ENCODE data around the gene OTUB2.

OTUB2 gene

DNA sequence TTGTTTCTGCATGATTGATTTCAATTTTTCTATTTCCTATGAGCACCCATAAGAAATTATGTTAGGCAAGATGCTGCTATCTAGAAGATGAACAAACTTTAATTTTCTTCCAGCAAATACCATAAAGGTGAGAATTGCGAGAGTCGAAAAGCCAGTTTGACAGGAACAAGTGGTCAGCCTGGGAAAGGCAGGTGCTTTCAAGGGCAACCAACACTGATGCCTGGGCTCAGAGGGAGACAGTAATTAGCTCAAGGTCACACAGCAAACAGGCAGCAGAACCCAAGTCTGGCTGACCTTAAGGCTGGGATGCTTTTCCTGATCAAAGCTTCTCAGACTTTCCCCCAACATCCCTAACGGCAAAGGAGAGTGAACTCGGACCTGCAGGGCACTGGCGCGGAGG, 6.8 kb upstream of the OTUB2 start:
- H3K9ac ChIP-seq (ENCODE audit: low read depth in 1 of 2, low read length in 2 of 2), result no peak overlapping the region
- no peaks in the 10 kb centered on the region for H3K4me1 ChIP-seq (ENCODE audit: control insufficient read depth in 2 of 2, insufficient read depth in 2 of 2, low read length in 2 of 2)
- no peaks in the 10 kb centered on the region for H3K36me3 ChIP-seq (ENCODE audit: control insufficient read depth in 2 of 2, insufficient read depth in 2 of 2, low read length in 2 of 2)
- H3K27me3 ChIP-seq (ENCODE audit: control insufficient read depth in 2 of 2, insufficient read depth in 2 of 2, low read length in 2 of 2), result no peaks in the 10 kb centered on the region
- H3K9me3 ChIP-seq (ENCODE audit: control insufficient read depth in 2 of 2, low read length in 2 of 2), result no peaks in the 10 kb centered on the region
- H3K27ac ChIP-seq (ENCODE audit: low read depth in 2 of 2, low read length in 2 of 2), result no peak overlapping the region
- H3K4me3 ChIP-seq (ENCODE audit: low read length in 2 of 2), result no peak overlapping the region

DNA sequence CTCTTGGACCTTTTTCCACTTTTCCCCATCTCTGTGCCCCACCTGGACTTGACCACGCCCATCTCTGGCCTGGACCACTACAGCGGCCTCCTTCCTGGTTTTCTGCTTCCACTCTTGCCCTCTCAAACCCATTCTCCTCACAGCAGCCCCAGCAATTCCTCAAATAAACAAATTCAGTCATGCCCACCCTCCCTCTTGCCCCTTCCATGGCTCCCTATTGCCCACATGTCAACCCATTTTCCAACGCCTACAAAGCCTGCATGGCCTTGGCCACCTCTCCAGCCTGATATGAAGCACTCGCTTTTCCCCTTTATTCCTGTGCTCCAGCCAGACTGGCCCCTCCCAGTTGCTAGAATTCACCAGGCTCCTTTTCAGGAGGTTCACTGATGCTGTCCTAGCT, 5.9 kb upstream of the OTUB2 start:
- Histone ChIP-seq H3K27me3 (ENCODE audit: control insufficient read depth in 2 of 2, insufficient read depth in 2 of 2, low read length in 2 of 2) (no peaks in the 10 kb centered on the region), H3K9me3 (ENCODE audit: control insufficient read depth in 2 of 2, low read length in 2 of 2) (no peaks in the 10 kb centered on the region), H3K27ac (ENCODE audit: low read depth in 2 of 2, low read length in 2 of 2) (no peak overlapping the region), H3K9ac (ENCODE audit: low read depth in 1 of 2, low read length in 2 of 2) (no peak overlapping the region), H3K4me1 (ENCODE audit: control insufficient read depth in 2 of 2, insufficient read depth in 2 of 2, low read length in 2 of 2) (no peaks in the 10 kb centered on the region), H3K4me3 (ENCODE audit: low read length in 2 of 2) (no peak overlapping the region), H3K36me3 (ENCODE audit: control insufficient read depth in 2 of 2, insufficient read depth in 2 of 2, low read length in 2 of 2) (no peaks in the 10 kb centered on the region)

DNA sequence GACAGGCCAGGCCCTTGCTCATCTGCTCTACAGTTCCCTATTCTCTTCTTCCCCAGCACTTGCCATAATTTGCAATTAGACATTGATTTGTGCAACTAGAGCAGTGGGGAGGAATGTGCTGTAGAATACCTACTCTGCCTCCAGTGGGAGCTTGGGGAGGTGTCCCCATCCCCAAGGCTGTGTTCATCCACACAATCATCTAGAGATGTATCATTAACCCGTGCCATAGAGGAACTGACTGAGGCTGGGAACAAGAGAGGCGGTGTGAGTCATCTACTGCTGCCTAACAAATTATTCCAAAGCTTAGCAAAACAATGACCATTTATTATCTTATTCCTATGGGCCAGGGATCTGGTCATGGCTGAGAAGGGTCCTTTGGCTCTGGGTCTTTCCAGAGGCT, 5.1 kb upstream of the OTUB2 start:
- Histone ChIP-seq H3K27ac (ENCODE audit: low read depth in 2 of 2, low read length in 2 of 2) (no peak overlapping the region), H3K9ac (ENCODE audit: low read depth in 1 of 2, low read length in 2 of 2) (no peak overlapping the region), H3K4me1 (ENCODE audit: control insufficient read depth in 2 of 2, insufficient read depth in 2 of 2, low read length in 2 of 2) (no peaks in the 10 kb centered on the region), H3K36me3 (ENCODE audit: control insufficient read depth in 2 of 2, insufficient read depth in 2 of 2, low read length in 2 of 2) (no peaks in the 10 kb centered on the region), H3K4me3 (ENCODE audit: low read length in 2 of 2) (no peak overlapping the region), H3K9me3 (ENCODE audit: control insufficient read depth in 2 of 2, low read length in 2 of 2) (no peaks in the 10 kb centered on the region), H3K27me3 (ENCODE audit: control insufficient read depth in 2 of 2, insufficient read depth in 2 of 2, low read length in 2 of 2) (no peaks in the 10 kb centered on the region)

DNA sequence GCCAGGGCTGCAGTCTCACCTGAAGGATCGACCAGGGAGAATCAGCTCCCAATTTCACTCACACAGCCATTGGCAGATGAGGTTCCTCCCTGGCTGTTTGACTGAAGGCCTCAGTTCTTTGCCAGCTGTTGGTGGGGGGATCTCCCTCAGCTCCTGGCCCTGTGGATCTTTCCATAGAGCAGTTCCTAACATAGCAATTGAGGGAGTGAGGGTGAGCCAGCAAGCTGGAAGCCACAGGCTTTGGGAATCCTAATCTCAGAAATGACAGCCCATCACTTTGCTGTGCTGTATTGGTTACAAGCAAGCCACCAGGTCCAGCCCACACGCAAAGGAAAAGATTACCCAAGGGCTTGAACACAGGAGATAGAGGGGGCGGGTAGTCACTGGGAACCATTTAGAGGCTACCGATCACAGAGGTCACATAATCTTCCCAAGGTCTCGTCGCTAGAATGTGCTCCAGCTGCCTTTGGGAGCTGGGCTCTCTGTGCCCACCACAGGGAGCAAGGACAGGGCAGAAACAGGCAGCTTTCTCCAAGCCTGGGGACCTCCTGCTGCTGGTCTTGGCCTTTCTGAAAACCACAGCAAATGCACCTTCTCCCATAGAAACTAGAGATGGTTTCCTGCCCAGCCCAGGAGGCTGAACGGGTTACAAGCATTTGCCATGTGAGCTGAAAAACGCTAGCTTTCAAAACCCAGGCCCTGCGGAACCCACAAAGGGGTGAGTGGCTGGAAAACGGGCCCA, 4.6 kb upstream of the OTUB2 start:
- Histone ChIP-seq H3K27ac (ENCODE audit: low read depth in 2 of 2, low read length in 2 of 2) (no peak overlapping the region), H3K27me3 (ENCODE audit: control insufficient read depth in 2 of 2, insufficient read depth in 2 of 2, low read length in 2 of 2) (no peaks in the 10 kb centered on the region), H3K4me1 (ENCODE audit: control insufficient read depth in 2 of 2, insufficient read depth in 2 of 2, low read length in 2 of 2) (no peaks in the 10 kb centered on the region), H3K36me3 (ENCODE audit: control insufficient read depth in 2 of 2, insufficient read depth in 2 of 2, low read length in 2 of 2) (no peaks in the 10 kb centered on the region), H3K9me3 (ENCODE audit: control insufficient read depth in 2 of 2, low read length in 2 of 2) (no peaks in the 10 kb centered on the region), H3K4me3 (ENCODE audit: low read length in 2 of 2) (no peak overlapping the region), H3K9ac (ENCODE audit: low read depth in 1 of 2, low read length in 2 of 2) (no peak overlapping the region)

DNA sequence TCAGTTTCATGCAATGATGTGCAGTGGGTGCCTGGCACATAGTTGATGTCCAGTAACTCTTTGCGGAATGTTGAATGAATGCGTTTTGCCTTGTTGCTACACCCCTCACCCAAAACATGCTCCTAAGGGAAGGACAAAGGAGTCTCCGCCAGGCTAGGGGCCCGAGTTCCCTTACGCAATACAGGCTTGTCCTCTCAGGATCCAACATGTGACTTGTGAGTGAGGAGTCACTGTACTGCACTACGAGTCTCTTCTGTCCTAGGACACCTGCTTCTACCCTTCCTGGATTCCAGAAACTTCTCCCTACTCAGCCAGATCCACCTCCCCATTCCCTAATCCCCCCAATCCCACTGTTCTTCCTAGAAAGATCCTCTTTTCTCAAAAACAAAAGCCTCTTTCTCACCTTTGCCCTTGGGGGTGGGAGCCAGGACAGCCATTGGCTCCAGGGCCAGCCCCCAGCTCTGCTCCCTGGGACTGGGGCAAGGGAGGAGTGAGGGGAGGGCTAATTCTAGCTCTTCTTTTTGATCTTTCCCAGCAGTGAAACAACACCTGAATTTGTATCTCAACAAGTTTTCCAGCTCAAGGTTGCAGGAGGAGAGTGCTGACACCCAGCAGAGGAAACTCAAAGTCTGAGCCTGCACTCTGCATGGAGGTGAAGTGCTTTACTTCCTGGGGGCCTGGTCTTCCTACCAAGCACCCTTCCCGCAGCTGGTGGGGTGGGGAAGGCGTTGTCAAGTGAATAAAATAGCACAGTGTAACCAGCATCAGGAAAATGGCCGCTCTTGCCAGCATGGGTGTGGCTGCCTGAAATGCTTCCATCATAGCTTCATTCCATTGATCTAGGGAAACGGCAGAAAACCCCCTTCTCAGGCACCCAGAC, 3.4 kb upstream of the OTUB2 start:
- Histone ChIP-seq H3K27me3 (ENCODE audit: control insufficient read depth in 2 of 2, insufficient read depth in 2 of 2, low read length in 2 of 2) (no peaks in the 10 kb centered on the region), H3K4me1 (ENCODE audit: control insufficient read depth in 2 of 2, insufficient read depth in 2 of 2, low read length in 2 of 2) (peaks cover 0 to 6% of the 10 kb centered on the region in 2 donors), H3K36me3 (ENCODE audit: control insufficient read depth in 2 of 2, insufficient read depth in 2 of 2, low read length in 2 of 2) (no peaks in the 10 kb centered on the region), H3K4me3 (ENCODE audit: low read length in 2 of 2) (no peak overlapping the region), H3K27ac (ENCODE audit: low read depth in 2 of 2, low read length in 2 of 2) (no peak overlapping the region), H3K9me3 (ENCODE audit: control insufficient read depth in 2 of 2, low read length in 2 of 2) (no peaks in the 10 kb centered on the region), H3K9ac (ENCODE audit: low read depth in 1 of 2, low read length in 2 of 2) (no peak overlapping the region)

DNA sequence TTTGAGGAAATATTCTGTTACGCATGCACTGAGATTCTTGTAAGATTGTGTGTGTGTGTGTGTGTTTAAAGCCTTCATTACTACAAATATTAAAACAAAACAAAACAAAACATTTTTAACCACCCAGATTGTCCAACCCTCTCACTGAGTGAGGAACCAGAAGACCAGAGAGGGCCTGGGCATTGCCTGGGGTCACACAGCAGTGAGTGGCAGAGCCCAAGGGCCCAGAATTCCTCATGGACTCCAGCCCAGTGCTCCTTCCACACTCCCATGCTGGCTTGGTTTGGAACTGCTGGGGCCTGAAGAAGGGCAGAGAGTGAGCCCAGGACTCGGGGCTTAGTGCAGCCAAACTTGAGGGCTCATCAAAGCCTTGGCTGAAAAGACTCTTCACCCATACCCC, 1.6 kb upstream of the OTUB2 start:
- Histone ChIP-seq H3K4me3 (ENCODE audit: low read length in 2 of 2) (no peak overlapping the region), H3K27ac (ENCODE audit: low read depth in 2 of 2, low read length in 2 of 2) (no peak overlapping the region), H3K4me1 (ENCODE audit: control insufficient read depth in 2 of 2, insufficient read depth in 2 of 2, low read length in 2 of 2) (peaks cover 3 to 6% of the 10 kb centered on the region in 2 donors), H3K9me3 (ENCODE audit: control insufficient read depth in 2 of 2, low read length in 2 of 2) (no peaks in the 10 kb centered on the region), H3K27me3 (ENCODE audit: control insufficient read depth in 2 of 2, insufficient read depth in 2 of 2, low read length in 2 of 2) (no peaks in the 10 kb centered on the region), H3K36me3 (ENCODE audit: control insufficient read depth in 2 of 2, insufficient read depth in 2 of 2, low read length in 2 of 2) (no peaks in the 10 kb centered on the region), H3K9ac (ENCODE audit: low read depth in 1 of 2, low read length in 2 of 2) (no peak overlapping the region)

DNA sequence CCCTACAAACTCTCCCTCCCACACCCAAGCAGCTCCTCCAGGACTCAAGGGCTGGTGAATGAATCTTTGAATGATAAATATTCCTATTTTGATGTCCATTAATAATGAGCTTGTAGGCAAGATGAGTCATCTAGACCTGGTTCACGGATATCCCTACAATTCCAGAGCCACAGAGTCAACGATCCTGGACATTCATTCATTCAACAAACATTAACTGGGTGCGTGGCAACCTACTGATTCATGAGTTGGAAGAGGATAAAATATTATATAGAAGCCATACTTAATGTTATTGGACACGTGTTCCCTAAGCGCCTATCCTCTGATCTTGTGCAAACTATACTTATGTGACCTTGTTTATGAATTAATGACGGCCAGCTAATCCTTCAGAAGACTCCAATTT, 420 bp upstream of the OTUB2 start:
- Histone ChIP-seq H3K4me3 (ENCODE audit: low read length in 2 of 2) (peak overlapping the region; percentile 61 to 68), H3K27me3 (ENCODE audit: control insufficient read depth in 2 of 2, insufficient read depth in 2 of 2, low read length in 2 of 2) (no peaks in the 10 kb centered on the region), H3K27ac (ENCODE audit: low read depth in 2 of 2, low read length in 2 of 2) (no peak overlapping the region), H3K9me3 (ENCODE audit: control insufficient read depth in 2 of 2, low read length in 2 of 2) (no peaks in the 10 kb centered on the region), H3K9ac (ENCODE audit: low read depth in 1 of 2, low read length in 2 of 2) (no peak overlapping the region), H3K36me3 (ENCODE audit: control insufficient read depth in 2 of 2, insufficient read depth in 2 of 2, low read length in 2 of 2) (no peaks in the 10 kb centered on the region), H3K4me1 (ENCODE audit: control insufficient read depth in 2 of 2, insufficient read depth in 2 of 2, low read length in 2 of 2) (peaks cover 6% of the 10 kb centered on the region in 2 donors)

DNA sequence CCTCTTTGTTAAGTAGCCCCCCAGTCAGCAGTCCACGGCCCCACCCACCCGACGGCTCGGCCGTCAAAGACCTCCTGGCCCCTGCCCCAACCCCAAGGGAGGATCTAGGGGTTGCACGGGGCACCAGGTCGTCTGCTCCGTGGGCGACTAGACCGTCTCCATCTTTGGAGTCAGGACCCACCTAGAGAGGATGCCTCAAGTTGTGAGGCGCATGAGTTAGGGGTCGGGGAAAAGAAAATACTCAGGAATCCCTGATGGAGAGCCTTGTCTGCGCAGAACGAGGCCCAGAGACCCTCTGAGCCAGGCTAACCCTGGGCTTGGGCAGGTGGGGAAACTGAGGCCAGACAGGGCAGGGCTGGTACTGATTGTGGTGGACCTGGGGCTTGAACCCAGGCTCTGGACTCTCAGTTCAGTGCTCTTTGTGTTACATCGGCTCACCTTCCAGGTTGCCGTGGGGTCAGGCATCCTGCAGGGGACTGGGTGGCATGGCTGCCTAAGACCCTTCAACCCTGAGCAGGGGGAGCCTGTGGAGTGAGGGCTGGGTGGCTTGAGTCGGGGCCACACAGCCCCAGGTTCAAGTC, 839 bp downstream of the OTUB2 start:
- Histone ChIP-seq H3K36me3 (ENCODE audit: control insufficient read depth in 2 of 2, insufficient read depth in 2 of 2, low read length in 2 of 2) (no peaks in the 10 kb centered on the region), H3K4me1 (ENCODE audit: control insufficient read depth in 2 of 2, insufficient read depth in 2 of 2, low read length in 2 of 2) (peaks cover 6 to 9% of the 10 kb centered on the region in 2 donors), H3K9ac (ENCODE audit: low read depth in 1 of 2, low read length in 2 of 2) (no peak overlapping the region), H3K27me3 (ENCODE audit: control insufficient read depth in 2 of 2, insufficient read depth in 2 of 2, low read length in 2 of 2) (no peaks in the 10 kb centered on the region), H3K27ac (ENCODE audit: low read depth in 2 of 2, low read length in 2 of 2) (no peak overlapping the region), H3K4me3 (ENCODE audit: low read length in 2 of 2) (peak overlapping the region; percentile 61 to 68), H3K9me3 (ENCODE audit: control insufficient read depth in 2 of 2, low read length in 2 of 2) (no peaks in the 10 kb centered on the region)

DNA sequence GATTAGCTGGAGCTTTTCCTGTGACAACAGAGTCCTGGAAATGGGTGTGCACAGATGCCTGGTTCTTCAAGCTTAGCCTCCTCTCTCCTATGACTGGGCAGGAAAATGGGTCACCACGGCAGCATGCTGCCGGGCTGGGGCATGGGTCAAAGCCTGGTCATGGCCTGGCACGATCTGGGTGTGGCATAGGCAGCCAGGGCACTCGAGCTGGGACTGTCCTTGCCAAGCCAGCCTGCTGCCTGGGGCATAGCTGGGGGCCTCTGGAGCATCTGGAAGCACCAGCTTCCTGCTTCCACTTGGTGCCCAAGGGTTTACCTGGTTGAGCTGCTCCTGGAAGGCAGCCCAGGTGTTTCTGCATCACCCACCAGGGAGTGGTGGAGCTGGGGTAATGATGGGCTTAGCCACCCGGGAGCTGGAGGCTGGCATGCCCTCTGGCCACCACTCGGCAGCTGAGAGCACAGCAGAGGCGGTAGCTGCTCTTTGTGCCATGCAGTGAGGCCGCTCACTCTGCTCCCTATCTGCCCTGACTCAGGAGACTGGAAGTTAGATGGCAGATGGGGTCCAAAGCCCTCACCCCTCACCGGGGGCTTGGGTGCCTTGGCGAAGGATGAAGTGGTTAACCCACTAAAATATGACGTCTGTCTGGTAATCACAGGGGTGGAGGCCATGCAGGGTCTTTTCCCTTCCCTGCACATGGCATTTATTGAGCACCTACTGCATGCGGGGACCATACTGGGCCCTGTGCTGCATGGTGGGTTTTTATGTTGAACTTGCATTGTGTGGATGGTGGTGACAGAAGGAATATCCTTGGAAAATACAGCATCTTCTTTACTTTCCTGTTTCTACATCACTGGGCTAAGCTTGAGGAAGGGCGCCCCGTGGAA, 1.7 kb downstream of the OTUB2 start:
- H3K27me3 ChIP-seq (ENCODE audit: control insufficient read depth in 2 of 2, insufficient read depth in 2 of 2, low read length in 2 of 2), result no peaks in the 10 kb centered on the region
- peaks cover 6 to 9% of the 10 kb centered on the region in 2 donors for H3K4me1 ChIP-seq (ENCODE audit: control insufficient read depth in 2 of 2, insufficient read depth in 2 of 2, low read length in 2 of 2)
- no peaks in the 10 kb centered on the region for H3K36me3 ChIP-seq (ENCODE audit: control insufficient read depth in 2 of 2, insufficient read depth in 2 of 2, low read length in 2 of 2)
- H3K4me3 ChIP-seq (ENCODE audit: low read length in 2 of 2), result no peak overlapping the region
- H3K9ac ChIP-seq (ENCODE audit: low read depth in 1 of 2, low read length in 2 of 2), result no peak overlapping the region
- H3K27ac ChIP-seq (ENCODE audit: low read depth in 2 of 2, low read length in 2 of 2), result no peak overlapping the region
- H3K9me3 ChIP-seq (ENCODE audit: control insufficient read depth in 2 of 2, low read length in 2 of 2), result no peaks in the 10 kb centered on the region

All from mucosa of rectum (tissue), 2 donors.